NCI-H2029 treated with DMSO at 0.1 percent for 48 hours (cell line): ENCODE data around the gene STK32B.
"Not testable (repeated sequence)": the region's sequence is repeated elsewhere in the genome, so short reads cannot be mapped to it uniquely, and the experiment has no call there.

ENCODE experiments used
- DNase-seq: peaks from one replicate; lab custom pipeline; 2025; lab: John Stamatoyannopoulos, UW

STK32B gene

DNA sequence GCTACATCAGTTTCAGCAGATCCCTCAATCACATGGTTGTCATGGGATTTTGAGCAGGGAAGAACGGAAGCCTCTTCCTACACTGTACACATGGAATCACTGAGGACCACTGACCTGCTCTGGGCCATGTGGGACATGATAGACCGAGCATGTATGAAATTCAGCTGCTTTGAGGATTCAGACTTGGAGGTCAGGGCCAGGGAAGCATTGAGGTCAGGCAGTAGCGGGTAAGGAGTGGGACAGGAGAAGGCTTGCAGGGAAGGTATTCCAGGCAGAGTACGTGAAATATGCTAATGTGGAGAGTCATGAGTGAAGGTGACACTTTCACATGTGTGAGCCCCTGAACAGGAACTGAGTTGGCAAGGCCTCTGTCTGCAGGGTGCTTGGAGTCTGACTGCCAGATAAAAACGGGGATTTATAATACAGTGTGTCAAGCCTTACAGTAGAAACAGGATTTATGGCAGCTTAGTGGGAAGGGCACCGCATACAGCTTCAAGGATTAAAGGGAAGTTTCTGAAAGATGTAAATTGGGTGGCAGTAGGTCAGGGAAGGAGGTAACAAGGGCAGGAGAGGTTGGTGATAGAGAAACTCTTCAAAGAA is 111.7 kb downstream of the STK32B start:
- no peak for DNase-seq

- DNase-seq: no peak
Measured at GRCh38 chr4:5164221-5164912, 113.1 kb downstream of the STK32B start.

DNA sequence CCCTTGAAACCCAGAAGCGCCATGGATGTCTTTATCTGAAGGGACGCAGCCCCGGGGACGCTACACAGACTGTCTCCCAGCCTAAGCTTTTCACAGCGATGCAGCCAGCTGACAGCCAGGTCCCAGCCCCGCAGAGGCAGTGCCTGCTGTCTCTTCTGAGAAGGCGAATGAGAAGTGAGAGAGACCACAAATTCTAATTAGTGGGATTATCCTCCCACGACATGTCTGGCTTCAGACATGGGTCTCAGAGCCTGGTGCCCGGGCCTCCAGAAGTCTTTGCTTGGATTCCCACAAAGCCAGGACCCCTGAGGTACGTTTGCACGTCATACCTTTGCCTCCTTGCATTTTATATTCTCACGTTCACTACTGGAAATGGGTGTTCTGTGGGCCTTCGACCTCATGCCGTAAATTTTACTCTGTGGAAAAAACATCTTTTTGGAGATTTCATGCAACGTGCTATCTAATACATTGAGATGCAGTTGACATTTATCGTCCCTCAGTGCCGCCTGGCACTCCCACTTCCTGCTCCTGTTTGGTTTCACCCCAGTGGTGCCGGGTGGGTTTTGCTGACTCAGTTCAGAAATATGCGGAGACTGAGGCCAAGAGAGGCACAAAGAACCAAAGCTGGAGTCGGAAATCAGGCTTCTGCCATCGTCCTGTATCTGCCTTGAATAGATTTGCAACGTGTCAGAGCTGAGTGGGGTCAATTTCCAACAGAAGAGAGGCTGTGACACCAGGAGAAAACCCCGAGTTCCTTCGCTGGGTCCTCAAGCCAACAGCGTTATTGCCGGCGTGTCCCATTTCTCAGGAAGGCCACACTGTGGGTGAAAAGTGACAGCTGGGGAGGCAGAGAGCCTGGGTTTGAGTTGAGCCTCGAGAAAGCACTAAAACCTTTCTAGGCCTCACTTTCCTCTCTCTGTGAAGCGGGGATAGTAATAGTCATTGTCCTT is 114.4 kb downstream of the STK32B start:
- no peak for DNase-seq

- no peak for DNase-seq
Measured at GRCh38 chr4:5166377-5166776, 115.1 kb downstream of the STK32B start.

GRCh38 chr4:5168891-5169290 is 117.6 kb downstream of the STK32B start:
- no peak for DNase-seq

DNA sequence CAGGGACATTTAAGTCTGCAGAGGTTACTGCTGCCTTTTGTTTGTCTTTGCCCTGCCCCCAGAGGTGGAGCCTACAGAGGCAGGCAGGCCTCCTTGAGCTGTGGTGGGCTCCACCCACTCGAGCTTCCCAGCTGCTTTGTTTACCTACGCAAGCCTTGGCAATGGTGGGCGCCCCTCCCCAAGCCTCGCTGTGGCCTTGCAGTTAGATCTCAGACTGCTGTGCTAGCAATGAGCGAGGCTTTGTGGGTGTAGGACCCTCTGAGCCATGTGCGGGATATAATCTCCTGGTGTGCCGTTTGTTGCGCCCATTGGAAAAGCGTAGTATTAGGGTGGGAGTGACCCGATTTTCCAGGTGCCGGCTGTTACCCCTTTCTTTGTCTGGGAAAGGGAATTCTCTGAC is 124.6 kb downstream of the STK32B start:
- not testable (repeated sequence) for DNase-seq

DNA sequence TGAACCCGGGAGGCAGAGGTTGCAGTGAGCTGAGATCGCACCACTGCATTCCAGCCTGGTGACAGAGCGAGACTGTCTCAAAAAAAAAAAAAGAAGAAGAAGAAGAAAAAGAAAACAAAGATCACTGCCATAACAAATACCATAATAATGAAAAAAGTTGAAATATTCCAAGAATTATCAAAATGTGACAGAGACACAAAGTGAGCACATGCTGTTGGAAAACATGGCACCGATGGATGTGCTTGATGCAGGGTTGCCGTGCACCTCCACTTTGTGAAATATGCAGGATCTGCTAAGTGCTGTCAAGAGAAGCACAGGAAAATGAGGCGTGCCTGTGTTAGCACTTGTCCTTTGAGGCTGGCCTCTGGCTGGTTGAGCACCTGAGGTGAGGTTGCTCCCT is 133.3 kb downstream of the STK32B start:
- no peak for DNase-seq

DNA sequence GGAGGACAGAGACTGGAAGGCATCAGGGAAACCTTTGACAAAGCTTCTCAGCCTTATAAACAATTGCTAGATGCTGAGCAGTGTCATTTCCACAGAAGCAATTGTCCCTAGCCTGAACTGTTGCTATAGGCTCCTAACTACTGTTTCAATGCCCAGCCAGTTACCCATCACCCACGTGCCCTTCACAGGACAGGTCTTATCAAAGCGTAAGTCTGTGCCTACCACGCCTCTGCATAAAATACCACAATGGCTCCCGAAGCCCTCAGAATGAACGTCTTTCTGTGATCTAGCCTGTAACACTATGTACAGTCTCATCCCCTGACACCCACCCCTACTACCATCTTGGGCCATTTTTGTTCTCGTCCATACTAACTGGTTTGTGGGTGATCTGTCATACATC is 134.3 kb downstream of the STK32B start:
- DNase-seq: no peak

DNA sequence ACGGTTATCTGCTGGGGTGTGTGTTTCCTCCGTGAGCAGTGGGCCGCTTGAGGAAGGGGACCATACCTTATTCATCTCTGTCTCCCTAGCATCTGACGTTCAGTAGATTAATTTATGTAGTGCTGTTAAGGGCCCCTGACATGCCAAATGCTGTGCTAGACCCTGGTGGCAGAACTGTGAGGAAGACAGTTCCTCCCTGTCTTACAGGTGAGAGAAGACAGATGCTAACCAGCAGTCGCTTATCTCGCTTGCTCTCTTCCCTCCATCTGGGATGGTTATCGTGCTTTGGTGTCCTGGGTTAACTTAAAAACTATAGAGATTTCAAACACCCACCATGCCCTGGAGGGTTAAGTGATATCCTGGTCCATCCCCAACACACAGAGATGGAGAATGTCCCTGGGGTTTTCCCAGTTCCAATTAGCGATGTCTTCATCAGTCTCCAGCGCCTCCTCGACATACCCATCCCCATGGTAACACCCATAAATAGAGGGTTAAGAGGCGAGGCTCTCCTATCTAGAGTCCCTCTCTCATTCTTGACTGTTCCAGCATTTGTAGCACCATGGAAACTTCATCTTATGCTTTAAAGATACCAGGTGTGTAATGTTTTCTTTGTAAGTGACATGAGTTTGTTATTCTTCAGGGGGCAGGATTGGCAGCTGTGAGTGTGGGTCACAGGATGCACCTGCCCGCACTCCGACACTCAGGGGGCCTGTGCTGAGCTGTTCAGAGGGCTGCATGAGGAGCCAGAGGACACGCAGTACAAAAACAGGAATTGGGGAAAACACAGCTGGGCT is 135.2 kb downstream of the STK32B start:
- no peak for DNase-seq

DNA sequence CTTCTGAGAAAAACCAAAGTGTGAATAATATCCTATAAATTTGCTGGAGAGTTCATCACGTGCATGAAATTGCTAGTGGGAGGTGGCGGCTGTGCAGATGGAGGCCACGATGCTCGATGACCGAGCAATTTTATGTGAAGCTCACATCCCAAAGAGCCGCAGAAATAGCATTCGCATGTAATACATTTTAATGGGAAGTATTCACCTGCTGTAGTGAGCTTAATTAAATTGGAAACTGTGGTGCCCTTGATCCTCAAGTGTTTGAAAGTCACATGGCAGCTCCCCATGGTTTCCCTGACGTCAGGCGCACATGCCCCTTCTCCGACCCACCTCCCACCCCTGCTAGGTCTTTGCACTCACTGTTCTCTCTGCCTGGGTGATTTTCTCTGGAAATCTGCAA is 136.8 kb downstream of the STK32B start:
- no peak for DNase-seq

GRCh38 chr4:5191831-5192230 is 140.6 kb downstream of the STK32B start:
- DNase-seq: no peak

DNA sequence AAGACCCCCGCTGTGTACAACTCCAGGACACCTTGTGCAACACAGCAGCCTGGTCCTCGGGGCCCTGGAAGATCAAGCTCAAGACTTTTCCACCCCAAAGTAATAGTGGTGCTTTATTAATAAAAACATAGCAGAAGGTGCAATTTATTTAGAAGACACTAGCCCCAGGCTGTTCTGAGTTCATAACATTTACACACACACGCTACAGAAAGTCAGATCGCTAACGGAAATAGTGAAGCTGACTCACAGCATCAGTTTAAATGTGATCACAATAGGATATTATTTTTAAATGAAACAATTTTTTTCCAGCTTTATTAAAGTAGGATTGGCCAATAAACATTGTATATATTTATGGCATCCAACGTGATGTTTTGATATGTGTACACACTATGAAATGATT is 141.0 kb downstream of the STK32B start:
- no peak for DNase-seq

- DNase-seq: no peak
Measured at GRCh38 chr4:5192678-5193077, 141.4 kb downstream of the STK32B start.

DNA sequence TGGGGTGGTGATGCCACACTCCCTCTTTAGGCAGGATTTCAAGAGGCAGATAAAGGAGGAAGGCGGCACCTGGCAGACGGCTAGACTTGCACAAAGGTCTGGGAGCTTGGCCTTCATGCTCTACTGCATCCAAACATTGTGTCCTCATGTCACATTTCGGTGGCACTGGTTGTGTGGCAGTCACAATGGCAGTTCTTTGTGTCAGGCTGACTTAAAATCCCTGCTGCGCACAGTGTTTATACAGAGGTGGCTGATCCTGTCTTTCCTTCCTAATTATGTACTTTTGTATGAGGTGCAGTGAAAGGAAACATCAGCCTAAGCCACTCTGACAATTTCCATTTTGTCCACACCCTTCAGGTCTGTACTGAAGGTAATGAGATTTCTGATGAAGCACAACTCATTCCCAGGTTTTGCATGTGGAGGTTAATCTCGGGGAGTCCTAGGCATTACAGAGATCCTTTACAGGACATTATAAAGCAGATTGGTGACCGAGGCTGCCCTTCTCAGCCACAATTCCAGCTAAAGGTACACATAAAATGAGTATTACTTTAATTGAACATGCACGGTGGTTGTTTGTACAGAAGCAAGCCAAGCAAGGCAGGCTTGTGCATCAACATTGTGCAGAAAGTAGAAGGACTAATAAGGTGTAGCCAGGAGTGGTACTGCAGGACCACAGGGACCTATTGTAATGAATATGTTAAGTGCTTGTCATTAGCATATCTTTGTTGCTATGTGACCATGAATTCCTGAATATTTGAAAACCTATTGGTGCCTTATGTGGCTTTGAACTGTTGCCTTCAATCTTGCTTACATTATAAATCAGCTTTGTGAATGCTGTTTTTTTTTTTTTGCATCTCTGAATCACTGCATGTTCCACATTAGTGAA is 147.6 kb downstream of the STK32B start:
- no peak for DNase-seq

- no peak for DNase-seq
Measured at GRCh38 chr4:5199912-5200311, 148.6 kb downstream of the STK32B start.

DNA sequence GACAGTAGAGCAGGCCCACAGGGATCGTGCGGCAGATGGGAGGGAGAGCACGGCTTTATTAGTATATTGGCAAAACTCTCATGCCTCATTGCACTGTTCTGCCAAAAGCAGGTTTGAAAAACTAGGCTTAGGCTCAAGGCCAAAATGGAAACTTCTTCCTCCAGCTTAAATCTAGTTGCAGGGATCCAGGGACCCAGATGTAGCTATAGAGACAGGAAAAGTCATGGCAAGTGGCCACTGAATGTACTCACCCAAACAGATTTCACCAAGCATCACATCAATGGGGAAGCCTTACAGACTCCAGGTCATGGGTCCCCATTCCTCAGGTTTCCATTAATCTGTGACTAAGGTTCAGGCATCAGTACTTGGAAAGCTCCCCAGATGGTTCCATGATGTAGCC is 149.2 kb downstream of the STK32B start:
- DNase-seq: no peak

DNA sequence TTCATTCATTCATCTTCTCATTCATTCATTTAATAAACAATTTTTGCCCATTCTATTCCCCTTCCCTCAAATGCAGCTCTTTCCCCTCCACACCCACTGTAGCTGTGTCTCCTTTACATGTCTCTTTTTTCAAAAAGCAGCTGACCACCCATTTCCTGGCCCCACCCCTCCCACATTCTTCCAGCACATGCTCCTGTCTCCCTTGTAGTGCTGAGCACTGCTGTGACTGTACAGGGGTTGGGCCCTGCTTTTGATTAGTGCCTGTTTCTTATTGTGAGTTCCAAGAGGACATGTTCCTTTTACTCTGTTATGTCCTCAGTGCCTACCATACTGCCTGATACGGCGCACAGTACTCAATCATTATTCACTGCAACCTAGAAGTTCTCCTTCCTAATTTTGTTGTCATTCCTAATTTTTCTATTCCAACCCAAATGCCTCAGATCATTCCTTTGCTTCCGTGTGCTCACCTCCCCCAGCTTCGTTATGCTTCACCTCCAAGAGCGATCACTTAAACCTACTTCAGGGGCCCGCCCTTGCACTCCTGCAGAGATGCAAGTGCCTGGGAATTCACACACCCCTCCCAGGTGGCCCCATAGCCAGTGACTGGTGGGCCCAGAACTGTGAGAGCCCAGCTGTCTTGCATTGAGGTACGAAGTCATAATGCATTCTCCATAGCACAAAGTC is 152.2 kb downstream of the STK32B start:
- DNase-seq: no peak

- DNase-seq: no peak
Measured at GRCh38 chr4:5203993-5204310, 152.7 kb downstream of the STK32B start.

DNA sequence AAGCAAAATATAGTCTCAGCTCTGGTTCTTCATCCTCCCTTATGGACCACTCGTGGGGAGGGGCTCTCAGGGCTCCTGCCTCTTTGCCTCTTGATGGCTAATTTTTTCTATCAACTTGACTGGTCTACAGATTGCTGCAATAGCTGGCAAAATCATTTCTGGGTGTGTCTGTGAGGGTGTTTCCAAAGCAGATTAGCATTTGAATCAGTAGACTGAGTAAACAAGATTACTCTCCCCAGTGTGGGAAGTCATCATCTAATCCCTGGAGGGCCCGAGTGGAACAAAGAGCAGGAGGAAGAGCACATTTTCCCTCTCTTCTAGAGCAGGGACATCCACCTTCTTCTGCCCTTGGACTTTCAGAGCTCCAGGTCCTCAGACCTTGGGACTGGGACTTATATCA is 153.5 kb downstream of the STK32B start:
- DNase-seq: no peak

GRCh38 chr4:5206016-5206790 is 154.9 kb downstream of the STK32B start:
- DNase-seq: no peak
